ENCODE results near the gene TNIK. TPM values are rescaled to one million over a fixed set of nuclear protein-coding genes. Genes with fewer than 3 reads are reported as not detected.

Gene TNIK
- total and polyA plus RNA-seq, 8 donors = 2.1 to 40.2 (median 10.1) TPM

DNA sequence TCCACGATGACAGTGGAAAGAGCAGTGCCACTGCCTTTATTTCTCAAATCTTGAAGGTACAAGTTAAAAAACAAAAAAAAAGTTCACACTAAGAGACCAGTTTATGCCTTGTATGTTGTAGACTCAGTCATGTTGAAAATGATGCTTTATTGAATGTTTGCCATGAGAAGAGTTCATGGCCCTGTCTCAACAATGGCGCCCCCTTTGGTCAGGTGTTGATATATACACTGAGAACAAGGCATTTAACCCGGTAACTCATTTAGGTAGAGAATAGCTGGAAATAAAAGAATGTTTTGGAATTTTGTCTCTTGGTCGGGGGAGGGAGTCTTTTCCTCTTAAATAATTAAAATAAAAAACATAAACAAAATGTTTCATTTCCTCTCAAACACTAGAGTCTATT, 288.1 kb downstream of the TNIK start:
- H3K4me1 ChIP-seq = peaks cover 8 to 35% (median 20%) of the 10 kb centered on the region in 4 donors
- TF ChIP-seq POLR2AphosphoS5 (IDR thresholded peaks at IDR 0.05) (no peak), POLR2A (IDR thresholded peaks at IDR 0.05) (no peak), EP300 (IDR thresholded peaks at IDR 0.05) (no peak)
- TF ChIP-seq, protein P1, sequence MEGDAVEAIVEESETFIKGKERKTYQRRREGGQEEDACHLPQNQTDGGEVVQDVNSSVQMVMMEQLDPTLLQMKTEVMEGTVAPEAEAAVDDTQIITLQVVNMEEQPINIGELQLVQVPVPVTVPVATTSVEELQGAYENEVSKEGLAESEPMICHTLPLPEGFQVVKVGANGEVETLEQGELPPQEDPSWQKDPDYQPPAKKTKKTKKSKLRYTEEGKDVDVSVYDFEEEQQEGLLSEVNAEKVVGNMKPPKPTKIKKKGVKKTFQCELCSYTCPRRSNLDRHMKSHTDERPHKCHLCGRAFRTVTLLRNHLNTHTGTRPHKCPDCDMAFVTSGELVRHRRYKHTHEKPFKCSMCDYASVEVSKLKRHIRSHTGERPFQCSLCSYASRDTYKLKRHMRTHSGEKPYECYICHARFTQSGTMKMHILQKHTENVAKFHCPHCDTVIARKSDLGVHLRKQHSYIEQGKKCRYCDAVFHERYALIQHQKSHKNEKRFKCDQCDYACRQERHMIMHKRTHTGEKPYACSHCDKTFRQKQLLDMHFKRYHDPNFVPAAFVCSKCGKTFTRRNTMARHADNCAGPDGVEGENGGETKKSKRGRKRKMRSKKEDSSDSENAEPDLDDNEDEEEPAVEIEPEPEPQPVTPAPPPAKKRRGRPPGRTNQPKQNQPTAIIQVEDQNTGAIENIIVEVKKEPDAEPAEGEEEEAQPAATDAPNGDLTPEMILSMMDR (IDR thresholded peaks at IDR 0.05) = no peak

DNA sequence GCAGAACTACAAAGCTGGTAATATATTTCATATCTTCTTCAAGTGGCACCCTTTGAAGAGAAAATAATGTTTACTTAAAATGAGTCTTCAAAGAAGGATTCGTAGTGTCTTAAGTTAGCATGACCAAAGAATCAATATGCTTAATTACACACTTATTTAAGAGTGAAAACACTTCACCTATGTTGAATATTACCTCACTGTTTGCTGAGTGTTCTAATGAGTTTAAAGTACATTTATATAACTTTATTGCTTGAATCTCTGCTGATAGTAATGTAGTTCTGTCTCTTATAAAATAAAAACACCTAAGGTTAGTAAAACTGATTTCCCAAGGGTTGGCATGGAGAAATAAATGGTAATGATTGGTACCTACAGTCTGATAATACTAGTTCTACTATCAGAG, 290.3 kb downstream of the TNIK start:
- Histone ChIP-seq H3K27ac (no peak overlapping the region), H3K4me3 (no peak overlapping the region), H3K4me1 (peaks cover 2 to 20% (median 11%) of the 10 kb centered on the region in 4 donors), H3K36me3 (peaks cover 0 to 25% (median 8%) of the 10 kb centered on the region in 4 donors), H3K9me3 (no peaks in the 10 kb centered on the region), H3K27me3 (no peaks in the 10 kb centered on the region)
- intact Hi-C loops (cut with DNase I; ENCODE audit: low total_unique reads) = no loop called here
- no peak for DNase-seq
- whole genome bisulfite sequencing, 5 donors = 40 to 65% (median 54%) methylated on average over 1 of the region's 1 CpG
- TF ChIP-seq POLR2AphosphoS5 (IDR thresholded peaks at IDR 0.05) (no peak), EP300 (IDR thresholded peaks at IDR 0.05) (no peak), POLR2A (IDR thresholded peaks at IDR 0.05) (no peak)
- TF ChIP-seq, protein P1 (IDR thresholded peaks at IDR 0.05) = no peak

More for the DNA sequence above, 288.1 kb downstream of the TNIK start:
- WGBS, 5 donors = 83 to 89% (median 88%) methylated on average over 4 of the region's 4 CpGs
- intact Hi-C loops (cut with DNase I; ENCODE audit: low total_unique reads) = no loop called here
- Histone ChIP-seq H3K9me3 (no peaks in the 10 kb centered on the region), H3K4me3 (no peak overlapping the region), H3K27me3 (no peaks in the 10 kb centered on the region), H3K27ac (no peak overlapping the region), H3K36me3 (peaks cover 0 to 5% (median 1%) of the 10 kb centered on the region in 4 donors)
- DNase-seq = no peak

DNA sequence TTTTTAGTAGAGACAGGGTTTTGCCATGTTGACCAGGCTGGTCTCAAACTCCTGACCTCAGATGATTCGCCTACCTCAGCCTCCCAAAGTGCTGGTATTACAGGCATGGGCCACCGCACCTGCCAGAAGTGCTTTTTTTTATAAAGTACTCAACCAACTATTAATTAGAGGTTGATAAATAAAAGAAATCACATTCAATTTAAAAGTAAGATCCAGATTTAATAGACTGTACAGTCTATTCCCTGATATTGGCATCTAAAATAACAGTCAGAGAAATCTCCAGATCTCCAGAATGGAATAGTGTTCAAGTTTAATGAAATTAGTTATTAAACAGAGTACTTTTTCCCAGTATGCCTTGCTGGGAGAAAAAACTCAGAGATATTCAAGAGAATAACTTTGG, 290.8 kb downstream of the TNIK start:
- Histone ChIP-seq H3K27ac (no peak overlapping the region), H3K4me3 (no peak overlapping the region), H3K36me3 (peaks cover 0 to 29% (median 11%) of the 10 kb centered on the region in 4 donors), H3K4me1 (peaks cover 0 to 16% (median 9%) of the 10 kb centered on the region in 4 donors), H3K27me3 (no peaks in the 10 kb centered on the region), H3K9me3 (no peaks in the 10 kb centered on the region)
- 47 to 98% (median 73%) methylated on average over 2 of the region's 2 CpGs for WGBS, 5 donors
- TF ChIP-seq, protein P1 (IDR thresholded peaks at IDR 0.05) = no peak
- TF ChIP-seq POLR2A (IDR thresholded peaks at IDR 0.05) (no peak), EP300 (IDR thresholded peaks at IDR 0.05) (no peak), POLR2AphosphoS5 (IDR thresholded peaks at IDR 0.05) (no peak)
- DNase-seq = no peak
- intact Hi-C loops (cut with DNase I; ENCODE audit: low total_unique reads) = no loop called here

DNA sequence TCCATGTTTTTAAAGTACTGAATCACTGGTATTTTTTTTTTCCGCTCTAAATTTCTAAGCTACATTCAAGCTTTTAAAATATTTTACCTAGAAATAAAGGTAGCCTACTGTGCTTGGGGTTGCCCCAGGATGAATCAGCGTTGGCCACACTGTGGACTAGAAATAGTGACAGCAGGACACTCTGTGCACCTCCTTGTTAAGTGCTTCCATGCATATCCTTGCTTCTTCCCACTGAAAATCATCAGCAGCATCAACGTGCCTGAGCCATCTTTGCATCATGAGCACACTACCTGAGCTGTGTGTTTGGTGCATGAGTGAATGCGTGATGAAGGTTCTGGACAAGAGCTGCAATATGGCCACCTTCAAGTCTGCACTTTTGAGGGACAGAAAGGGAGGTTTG, 291.7 kb downstream of the TNIK start:
- H3K9me3 ChIP-seq = no peaks in the 10 kb centered on the region
- peaks cover 0 to 10% (median 5%) of the 10 kb centered on the region in 4 donors for H3K4me1 ChIP-seq
- TF ChIP-seq, protein P1 (IDR thresholded peaks at IDR 0.05) = no peak
- TF ChIP-seq EP300 (IDR thresholded peaks at IDR 0.05) = no peak
- no peak for TF ChIP-seq POLR2AphosphoS5 (IDR thresholded peaks at IDR 0.05)
- no peak for TF ChIP-seq POLR2A (IDR thresholded peaks at IDR 0.05)

More for the DNA sequence above, 291.7 kb downstream of the TNIK start:
- DNase-seq = no peak
- H3K27me3 ChIP-seq = no peaks in the 10 kb centered on the region
- 93 to 97% (median 96%) methylated on average over 4 of the region's 4 CpGs for WGBS, 5 donors
- H3K4me3 ChIP-seq = no peak overlapping the region
- H3K36me3 ChIP-seq = peaks cover 0 to 36% (median 14%) of the 10 kb centered on the region in 4 donors
- no peak overlapping the region for H3K27ac ChIP-seq
- intact Hi-C loops (cut with DNase I; ENCODE audit: low total_unique reads) = no loop called here

All from stomach (tissue), 9 donors.